Measurements from ENCODE around the gene GABRG3.
"Not testable (repeated sequence)": the region's sequence is repeated elsewhere in the genome, so short reads cannot be mapped to it uniquely, and the experiment has no call there.

The GABRG3 gene

DNA sequence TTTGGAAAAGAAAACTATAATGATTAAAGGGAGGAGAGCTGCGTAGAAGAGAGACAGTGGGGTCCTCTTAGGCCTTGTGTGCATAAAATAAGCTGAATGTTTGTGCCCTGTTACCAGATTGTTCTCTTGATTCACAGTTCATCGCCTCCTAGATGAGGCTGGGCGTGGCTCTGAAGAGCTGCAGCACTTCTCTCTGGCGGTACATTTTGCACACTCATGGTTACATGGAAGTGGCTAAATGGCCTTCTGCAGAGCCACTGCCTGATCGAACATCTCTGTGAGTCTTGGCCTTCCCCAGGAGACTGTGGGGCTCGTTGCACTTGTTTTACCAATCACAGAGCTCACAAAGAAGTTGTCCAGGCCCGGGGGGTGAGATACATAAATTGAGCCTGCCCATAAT lies 208.8 kb downstream of the GABRG3 start:
- no peak for DNase-seq (ENCODE audit: low read depth)

DNA sequence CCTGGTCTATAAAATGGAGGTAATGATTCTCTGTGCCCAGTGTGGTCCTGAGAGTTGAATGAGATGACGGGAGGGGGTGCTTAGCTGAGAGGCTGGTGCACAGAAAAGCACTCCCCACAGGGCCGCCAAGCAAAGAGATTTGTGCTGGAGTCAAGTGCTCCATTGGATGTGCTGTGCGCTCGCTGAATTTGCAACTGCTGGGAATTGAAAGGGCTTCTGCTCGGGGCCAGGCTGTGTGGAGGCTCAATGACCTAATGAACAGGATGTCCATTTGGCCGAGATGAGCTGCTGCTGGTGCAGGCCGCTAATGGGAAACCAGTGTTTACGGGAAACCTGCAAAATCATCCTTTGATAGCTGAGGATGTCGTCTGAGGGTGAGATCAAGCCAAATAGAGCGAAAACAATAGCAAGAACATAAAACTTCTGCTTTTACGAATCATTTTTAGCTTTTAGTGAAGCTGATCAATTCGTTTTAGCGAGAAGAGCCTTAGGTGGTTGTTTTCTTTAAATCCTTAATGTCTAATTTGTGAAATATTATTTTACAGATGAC lies 211.7 kb downstream of the GABRG3 start:
- DNase-seq (ENCODE audit: low read depth): no peak

DNA sequence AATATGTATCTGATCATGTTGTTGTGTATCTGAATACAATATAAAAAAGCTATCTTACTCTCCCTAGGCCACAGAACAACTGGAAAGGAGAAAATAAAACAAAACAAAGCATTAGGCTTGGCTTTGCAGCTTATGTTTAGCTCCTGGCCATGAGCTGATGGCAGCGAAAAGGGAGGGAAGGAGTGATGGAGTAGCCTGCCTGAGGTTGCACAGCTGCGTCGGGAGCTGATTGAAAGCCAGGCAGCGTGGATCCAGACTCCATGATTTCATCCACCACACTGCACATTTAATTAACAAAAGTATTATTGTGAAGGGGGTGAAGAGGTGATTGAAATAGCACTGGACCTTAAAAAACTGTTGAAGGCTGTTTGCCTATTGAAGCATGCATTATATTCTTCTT lies 212.2 kb downstream of the GABRG3 start:
- no peak for DNase-seq (ENCODE audit: low read depth)

DNA sequence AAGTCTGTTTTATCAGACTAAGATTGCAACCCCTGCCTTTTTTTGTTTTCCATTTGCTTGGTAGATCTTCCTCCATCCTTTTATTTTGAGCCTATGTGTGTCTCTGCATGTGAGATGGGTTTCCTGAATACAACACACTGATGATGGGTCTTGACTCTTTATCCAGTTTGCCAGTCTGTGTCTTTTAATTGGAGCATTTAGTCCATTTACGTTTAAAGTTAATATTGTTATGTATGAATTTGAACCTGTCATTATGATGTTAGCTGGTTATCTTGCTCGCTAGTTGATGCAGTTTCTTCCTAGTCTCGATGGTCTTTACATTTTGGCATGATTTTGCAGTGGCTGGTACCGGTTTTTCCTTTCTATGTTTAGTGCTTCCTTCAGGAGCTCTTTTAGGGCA lies 220.5 kb downstream of the GABRG3 start:
- DNase-seq (ENCODE audit: low read depth): not testable (repeated sequence)

DNA sequence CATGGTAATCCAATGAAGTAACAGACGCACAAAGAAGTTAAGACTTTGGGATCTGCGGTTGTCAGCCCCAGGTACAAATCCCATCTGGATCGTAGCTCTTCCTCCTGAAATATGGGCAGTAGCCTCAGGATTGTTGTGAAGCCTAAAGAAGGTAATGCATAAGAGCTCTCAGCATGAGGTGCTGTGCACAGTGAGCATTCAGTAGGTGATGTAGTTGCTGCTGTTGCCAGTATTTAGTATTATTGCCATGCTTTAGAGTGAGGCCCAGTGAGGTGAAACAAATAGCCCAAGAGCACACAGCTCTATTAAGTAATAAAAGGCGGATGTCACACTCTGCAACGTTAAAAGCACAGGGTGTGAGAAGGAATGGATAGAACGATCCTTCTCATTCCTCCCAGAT lies 225.7 kb downstream of the GABRG3 start:
- no peak for DNase-seq (ENCODE audit: low read depth)

DNA sequence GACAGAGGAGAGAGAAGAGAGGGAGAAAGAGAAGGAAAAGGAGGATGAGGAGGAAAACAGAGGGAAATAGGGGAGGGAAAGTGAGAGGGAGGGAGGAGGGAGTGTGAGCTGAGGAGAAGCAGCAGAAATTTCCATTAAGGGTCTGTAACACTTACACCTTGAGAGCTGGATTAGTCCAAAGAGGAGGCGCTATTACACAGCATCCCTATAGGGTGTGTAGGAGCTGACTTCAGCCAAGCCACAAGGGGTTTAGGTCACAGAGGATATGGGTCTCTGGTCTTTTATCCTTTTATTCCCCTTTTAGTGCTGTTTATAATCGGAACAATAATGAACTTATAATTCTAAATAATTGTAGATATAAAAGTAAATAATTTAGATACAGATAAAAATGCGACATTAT lies 230.4 kb downstream of the GABRG3 start:
- no peak for DNase-seq (ENCODE audit: low read depth)

DNA sequence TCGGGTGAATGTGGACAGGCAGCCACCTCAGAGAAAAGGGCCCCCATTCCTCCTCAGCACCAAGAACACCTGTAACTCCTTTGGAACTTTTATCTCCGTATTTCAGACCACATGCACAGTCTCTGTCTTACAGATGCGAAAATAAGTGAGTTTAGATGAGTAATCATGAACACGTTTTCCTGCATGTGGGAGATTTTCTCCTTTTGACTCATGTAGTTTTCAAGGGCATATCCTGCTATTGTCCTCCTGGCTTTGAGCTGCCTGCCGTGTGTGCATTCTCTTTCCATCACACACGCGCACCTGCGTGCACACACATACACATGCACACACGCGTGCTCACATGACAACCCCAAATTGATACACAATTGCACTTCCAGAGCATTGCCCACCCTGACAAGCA lies 239.2 kb downstream of the GABRG3 start:
- no peak for DNase-seq (ENCODE audit: low read depth)

DNA sequence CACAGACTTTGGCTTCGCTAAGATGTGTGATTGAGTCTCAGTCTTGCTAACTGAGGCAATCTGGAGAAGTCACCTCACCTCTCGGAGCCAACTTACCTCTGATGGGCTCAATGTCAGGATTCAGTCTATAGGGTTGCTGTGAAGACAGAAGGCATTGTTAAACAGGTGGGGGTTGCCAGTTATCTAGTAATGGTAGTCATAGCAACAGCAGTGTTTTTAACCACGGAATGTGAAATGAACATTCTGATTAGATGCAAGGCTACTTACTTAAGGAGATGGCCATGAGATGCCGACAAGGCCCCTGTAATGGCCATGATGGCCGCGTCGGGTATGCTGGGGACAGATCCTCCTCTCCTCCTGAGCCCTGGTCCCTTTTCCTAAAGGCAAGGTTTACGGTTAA lies 243.1 kb downstream of the GABRG3 start:
- no peak for DNase-seq (ENCODE audit: low read depth)

DNA sequence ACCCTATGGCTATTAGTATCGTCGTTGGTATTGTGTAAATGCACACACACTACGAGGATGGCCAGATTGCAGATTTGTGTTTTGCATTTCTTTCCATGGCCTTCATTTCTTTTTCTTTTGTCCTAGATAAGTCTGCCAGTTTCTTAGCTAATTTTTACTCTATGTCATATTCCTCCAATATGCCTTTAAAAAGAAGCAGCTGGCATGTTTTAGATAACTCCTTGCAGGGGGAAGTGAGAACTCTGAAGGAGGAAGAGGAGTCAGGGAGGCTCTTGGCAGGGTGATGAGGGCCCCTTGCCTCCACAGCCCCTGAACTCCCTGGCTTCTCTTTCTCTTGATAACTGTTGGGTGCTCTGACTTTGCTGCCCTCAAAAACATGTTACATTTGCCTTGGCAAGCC lies 244.0 kb downstream of the GABRG3 start:
- no peak for DNase-seq (ENCODE audit: low read depth)

DNA sequence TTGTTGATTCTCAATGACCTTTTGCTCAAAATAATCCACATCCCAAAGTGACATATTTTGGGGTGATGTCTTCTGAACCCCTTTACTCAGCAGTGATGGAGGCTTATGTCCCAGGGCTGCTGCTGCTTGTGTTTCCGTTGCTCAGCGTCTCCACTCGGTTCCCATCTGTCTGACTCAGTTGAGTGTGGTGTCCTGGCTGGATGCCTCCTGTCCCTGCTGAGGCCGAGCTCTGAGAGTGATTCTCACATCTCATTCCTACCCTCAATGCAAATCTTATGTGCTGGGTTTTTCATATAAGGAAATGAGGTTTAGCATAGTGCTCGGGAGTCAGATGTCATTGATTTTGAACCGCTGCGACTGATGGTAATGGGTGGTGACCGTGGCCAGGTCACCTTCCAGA lies 247.4 kb downstream of the GABRG3 start:
- no peak for DNase-seq (ENCODE audit: low read depth)

DNA sequence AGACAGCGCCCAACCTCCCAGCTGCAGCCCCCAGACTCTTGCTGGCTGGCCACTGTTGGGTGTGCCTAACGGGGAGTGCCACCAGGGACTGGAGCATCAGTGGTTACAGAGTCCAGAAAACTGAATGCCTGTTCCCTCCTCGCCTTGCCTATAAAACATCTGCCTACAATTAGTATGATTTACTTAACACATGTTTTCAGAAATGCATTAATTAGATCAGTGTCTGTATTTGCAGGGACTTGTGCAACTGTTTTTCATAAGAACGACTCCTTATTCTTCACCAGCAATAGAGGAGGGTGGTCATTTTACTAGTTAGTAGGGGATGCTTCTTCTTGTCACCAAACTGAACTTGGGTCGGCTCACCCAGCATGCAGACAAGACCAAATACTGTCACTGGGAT lies 248.7 kb downstream of the GABRG3 start:
- DNase-seq (ENCODE audit: low read depth): no peak

DNA sequence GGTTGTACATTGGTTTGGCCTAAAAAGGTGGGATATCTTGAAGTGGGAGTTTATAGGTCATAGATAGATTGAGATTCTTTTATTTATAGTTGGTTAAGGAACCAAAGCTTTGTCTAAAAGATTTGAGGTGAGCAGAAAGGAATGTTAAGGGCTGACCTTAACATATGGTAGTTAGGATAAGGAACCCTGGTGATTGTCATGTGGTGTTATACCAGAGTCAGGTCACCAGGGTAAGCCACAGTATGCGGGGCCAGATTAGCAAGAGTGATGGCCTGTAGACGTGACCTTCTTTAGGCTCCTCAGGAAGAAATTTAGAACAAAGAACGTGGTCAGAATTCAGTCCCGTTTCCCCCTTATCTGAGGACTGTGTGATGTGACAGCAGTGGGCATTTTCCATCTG lies 249.2 kb downstream of the GABRG3 start:
- DNase-seq (ENCODE audit: low read depth): no peak

DNA sequence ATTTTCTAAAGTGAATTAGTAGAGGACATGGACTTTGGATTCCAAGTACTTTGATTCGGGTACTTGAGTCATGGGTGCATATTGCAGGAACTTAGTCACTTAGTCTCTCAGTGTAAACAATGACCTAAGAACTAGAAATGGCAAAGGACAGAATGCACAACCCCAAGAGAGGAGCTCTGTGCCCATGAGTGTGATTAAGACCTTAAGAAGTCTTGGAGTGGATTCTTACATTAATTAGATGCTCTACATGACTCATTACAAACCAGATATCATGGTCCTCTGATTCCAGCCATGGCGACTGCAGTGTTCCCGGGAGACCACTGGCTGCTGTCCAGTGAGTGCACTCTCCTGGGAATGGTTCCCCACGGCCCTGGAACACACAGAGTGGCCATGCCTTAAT lies 251.5 kb downstream of the GABRG3 start:
- no peak for DNase-seq (ENCODE audit: low read depth)

DNA sequence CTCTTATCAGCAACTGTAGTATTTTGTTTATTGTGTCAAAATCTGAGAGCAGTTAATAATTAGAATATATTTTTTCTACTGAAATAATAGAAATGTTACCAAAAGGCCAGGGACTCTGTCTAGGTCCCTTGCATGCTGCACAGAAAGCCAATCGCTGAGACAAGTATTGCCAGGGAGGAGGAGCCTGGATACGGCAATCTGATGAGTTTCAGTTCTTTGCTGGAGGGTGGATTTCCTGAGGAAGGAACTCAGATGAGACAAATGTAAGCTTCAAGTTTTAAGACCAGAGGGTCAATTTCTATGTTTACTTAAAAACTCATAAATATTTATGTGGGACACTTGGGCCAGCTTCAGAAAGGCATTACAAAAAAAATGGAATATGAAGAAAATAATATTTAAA lies 252.2 kb downstream of the GABRG3 start:
- no peak for DNase-seq (ENCODE audit: low read depth)

DNA sequence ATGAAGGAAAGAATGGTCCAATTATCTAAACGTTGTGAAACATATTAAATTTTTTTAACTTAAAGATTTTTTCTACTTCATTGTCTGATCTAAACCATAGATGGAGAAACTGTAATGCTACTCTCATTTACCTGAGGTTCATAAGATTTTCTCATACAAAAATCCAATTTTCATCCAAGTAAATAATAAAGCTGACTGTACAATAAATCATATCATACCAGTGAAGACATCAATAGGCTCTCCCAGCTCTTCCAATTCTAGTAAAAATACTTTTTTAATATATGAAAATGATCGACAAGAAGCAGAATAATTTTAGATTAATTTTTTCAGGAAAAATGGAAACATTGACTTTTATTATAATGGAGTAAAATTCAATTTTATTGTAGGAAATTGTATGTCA lies 260.8 kb downstream of the GABRG3 start:
- DNase-seq (ENCODE audit: low read depth): no peak

DNA sequence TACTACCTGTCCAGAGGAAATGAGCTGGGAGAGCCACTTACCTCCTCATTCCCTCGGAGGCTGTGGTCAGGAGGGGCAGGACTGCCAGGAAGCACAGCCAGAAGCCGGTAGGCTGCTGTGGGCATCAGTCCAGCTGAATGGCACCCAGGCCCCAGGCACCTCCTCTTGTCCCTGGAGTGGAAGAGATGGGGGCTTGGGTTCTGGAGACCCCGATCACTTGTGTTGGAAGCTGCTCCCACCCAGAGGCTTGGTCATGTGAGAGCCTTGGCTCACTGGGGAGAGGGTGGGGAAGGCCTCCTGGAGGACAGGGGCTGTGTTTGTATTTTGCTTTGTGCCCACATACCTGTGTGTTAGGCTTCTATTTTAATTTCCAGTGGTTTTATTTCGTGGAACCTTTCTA lies 261.9 kb downstream of the GABRG3 start:
- no peak for DNase-seq (ENCODE audit: low read depth)

DNA sequence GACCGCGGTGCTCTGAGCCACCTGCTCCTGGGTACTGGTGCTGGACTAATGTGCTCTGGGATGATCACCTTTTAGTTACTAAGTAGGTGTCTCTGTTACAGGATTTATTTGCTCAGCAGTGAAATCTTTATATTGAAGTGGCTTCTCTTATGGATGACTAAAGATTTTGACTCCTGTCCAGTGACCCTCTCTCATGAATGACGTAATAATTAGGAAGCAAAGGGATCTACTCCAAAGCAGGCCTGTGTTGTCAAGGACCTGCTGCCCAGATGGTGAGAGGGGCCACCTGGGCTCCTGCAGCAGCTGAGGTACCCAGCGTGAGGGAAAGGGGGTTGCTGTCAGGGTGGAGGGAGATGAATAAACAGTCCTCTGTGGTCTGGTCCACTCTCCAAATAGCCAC lies 263.6 kb downstream of the GABRG3 start:
- no peak for DNase-seq (ENCODE audit: low read depth)

DNA sequence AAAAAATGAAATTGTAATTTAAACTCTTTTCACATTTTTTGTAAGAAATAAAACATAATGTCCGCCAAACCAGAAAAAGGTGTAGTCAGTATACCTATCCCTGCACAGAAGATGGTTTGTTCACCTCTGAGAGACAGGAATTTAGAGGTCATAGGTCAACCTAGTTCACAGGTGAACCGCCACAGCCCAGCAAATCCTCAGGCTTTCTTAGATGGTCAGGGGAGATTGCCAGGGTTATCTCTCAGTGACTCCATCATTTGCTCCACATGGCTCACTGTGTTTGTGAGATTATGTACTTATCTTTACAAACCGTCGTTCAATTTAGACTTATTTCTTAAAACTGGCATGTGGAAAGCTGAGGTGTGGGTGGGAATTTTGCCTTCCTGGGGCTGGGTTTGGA lies 264.2 kb downstream of the GABRG3 start:
- DNase-seq (ENCODE audit: low read depth): no peak

DNA sequence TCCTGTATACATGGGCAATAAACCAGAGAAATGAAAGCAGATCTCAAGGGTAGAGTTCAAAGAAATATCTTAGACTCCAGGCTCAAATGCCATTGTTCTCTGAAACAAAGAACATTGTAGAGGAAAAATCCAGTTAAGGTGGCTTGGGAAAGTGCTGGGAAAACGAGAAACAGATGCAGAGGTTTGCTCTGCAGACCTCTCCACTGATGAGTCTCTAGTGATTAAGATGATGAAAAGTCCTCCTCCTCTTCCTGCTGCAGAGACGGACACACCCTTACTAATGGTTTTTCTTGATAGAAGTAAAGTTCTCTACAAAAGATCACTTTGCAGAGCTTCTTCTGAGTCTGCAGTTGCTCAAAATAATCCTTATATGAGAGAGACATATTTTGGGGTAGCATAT lies 264.7 kb downstream of the GABRG3 start:
- DNase-seq (ENCODE audit: low read depth): no peak

DNA sequence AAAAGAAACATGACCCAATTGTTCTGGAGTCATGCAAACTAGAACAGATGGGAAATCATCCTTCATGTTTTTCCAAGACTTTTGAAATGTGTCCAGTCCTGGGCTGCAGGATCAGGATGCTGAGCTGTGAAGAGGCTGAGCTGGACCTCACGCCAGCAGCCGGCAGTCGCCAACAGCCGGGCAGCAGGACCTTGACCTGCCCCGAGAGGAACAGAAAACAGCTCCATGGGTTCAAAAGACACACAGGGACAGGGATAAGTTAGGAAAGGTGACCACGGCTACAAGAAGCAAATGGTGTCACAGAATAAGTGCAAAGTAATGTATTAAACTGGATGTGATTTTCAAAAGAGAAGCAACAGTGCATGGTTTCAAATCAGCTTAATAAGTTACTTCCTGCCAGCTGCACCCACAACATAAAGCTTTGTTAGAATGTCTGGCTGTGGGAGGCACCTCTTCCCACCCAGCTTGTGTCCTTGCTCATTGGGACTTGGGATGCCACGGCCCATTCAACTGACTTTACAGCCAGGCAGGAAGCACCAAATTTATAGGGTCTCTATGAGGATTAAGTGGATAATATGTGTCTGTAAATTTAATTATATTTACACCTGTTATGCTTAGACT lies 266.4 kb downstream of the GABRG3 start:
- no peak for DNase-seq (ENCODE audit: low read depth)

DNA sequence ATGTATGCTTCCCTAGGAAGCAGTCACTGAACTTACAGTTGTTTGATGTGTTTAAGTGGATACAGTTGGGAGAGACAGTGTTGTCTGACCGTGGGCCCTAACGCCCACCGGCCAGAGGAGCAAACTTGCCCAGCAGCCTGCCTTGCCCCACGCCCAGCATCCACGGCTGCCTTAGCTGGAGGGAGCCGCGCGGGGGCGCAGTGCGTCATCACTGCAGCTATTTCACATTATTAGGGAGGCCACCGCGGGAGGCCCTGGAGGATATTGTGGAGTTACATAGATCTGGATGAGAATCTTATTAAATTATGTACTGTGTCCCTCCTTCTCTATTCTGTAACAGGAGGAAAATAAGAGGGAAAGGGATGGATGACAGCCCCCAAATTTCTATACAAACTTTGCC lies 267.2 kb downstream of the GABRG3 start:
- no peak for DNase-seq (ENCODE audit: low read depth)

DNA sequence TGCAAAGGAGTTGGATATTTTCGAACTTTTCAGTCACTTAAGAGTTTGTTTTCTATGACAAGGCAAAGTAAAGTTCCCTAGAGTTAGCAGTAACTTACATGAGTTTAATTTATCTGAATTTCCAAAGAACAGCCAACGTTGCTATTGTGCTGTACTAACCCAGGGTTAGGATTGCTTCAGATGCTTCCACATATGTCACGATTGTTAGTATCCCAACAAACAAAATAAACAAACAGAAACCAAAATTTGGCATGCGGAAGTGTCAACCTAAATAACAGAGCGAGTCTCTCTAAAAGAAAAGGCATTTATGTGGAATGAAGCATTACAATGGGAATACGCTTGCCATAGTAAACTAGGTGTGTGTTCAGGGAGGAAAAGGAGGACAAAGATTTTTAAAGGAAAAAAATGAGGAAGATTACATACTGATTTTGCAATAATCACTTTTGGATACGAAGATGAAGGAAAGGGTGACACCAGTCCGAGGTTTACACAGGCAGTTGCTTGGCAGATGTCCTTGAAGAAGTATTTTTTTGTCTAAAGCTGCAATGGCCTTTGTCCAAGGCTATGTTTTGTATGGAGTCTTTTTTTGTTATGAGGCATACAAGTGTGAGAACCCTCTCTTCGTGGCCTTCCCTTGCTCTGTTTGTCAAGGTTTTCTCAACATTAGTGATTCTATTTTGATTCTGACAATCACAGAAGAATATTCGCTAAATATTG lies 267.9 kb downstream of the GABRG3 start:
- DNase-seq (ENCODE audit: low read depth): no peak

DNA sequence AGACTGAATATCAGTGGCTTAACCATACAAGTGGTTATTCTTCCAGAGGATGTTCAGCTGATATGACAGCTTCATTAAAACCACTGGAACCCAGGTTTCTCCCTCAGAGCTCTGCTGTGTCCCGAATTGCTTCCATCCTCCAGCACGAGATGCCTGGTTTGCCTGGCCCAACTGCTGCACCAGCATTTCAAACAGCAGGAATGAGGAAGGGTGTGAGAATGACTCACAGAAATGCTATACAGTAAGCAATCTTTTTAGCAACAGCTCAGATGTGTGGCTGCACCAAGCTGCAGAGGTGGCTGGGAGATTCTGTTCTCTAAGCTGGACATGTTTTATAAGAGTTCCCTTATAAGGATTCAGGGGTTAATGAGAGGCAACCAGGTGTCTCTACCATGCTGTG lies 271.0 kb downstream of the GABRG3 start:
- no peak for DNase-seq (ENCODE audit: low read depth)

DNA sequence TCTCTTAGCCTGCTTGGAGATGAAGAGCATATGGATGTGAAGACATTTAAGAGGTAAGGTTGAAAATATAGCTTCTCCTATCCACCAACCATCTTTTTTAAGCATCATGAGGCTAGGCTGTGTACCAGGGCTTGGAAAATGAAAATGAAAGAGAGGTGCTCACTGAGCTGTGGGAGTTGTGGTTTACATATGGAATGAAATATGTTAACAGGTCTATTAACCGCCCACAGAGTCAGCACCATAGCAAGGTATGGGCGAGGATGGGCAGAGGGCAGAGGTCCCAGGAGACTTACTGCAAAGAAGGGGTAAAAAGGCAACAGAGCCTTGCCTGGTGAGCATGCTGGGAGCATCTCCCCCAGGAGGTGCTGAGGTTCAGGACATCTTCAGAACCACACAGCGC lies 273.1 kb downstream of the GABRG3 start:
- no peak for DNase-seq (ENCODE audit: low read depth)
